HL-60 (cell line): Measurements from ENCODE around the gene CCSER1.

ENCODE experiments used
- CTCF ChIP-seq: IDR thresholded peaks from one replicate; pipeline ENCODE4 v1.5.1; 2011; ENCODE audit warnings: low read length, control low read depth, inconsistent platforms; ENCODE audit not compliant: insufficient read depth
- POLR2AphosphoS5 ChIP-seq: IDR thresholded peaks from 2 replicates; pipeline ENCODE4 v1.6.1; 2012; ENCODE audit warnings: low read depth
- REST ChIP-seq: IDR thresholded peaks from 2 replicates; pipeline ENCODE4 v1.6.1; 2012; ENCODE audit warnings: low read depth; ENCODE audit not compliant: insufficient replicate concordance
- SPI1 ChIP-seq: IDR thresholded peaks from 2 replicates; pipeline ENCODE4 v1.6.1; 2012; ENCODE audit warnings: low read depth, mild to moderate bottlenecking, borderline replicate concordance

GRCh38 chr4:91345632-91346031, 1218.4 kb downstream of the CCSER1 start:
- TF ChIP-seq CTCF (no peak), REST (no peak), POLR2AphosphoS5 (no peak), SPI1 (no peak)
